Spleen (tissue), 11 donors: ENCODE results near the gene YPEL2. TPM values are rescaled to one million over a fixed set of nuclear protein-coding genes. Genes with fewer than 3 reads are reported as not detected.

ENCODE experiments used
- DNase-seq: peaks from one replicate; pipeline ENCODE4 v3.0.0-alpha.2; 2020
- H3K27ac ChIP-seq, 8 donors: fragments of 200-600 bp; sonication (generic) in 7 of 8; 1 replicate in 4 of 8; 2 replicates in 4 of 8; pipeline versions ENCODE4 v1.5.0 to v1.8.0; 2016 to 2021; ENCODE audit warnings: inconsistent platforms in 4 of 8, mild to moderate bottlenecking in 4 of 8, moderate library complexity in 1 of 8
- H3K27me3 ChIP-seq, 7 donors: fragments of 200-600 bp; sonication (generic) in 6 of 7; replicated peaks in 1 of 7; 1 replicate in 4 of 7; 2 replicates in 3 of 7; pipeline versions ENCODE4 v1.5.0 to v1.8.0; 2016 to 2021; ENCODE audit warnings: inconsistent platforms in 3 of 7, mild to moderate bottlenecking in 1 of 7
- H3K36me3 ChIP-seq, 6 donors: fragments of 200-600 bp; sonication (generic) in 5 of 6; 1 replicate in 4 of 6; 2 replicates in 2 of 6; pipeline versions ENCODE4 v1.5.0 to v1.8.0; 2016 to 2021; ENCODE audit warnings: inconsistent platforms in 2 of 6
- H3K4me1 ChIP-seq, 6 donors: fragments of 200-600 bp; sonication (generic) in 5 of 6; 1 replicate in 3 of 6; 2 replicates in 3 of 6; pipeline versions ENCODE4 v1.5.0 to v1.8.0; 2016 to 2021; ENCODE audit warnings: inconsistent platforms in 3 of 6
- H3K4me3 ChIP-seq, 8 donors: fragments of 200-600 bp; sonication (generic) in 7 of 8; 1 replicate in 4 of 8; 2 replicates in 4 of 8; pipeline versions ENCODE4 v1.5.0 to v1.8.0; 2016 to 2021; ENCODE audit warnings: inconsistent platforms in 4 of 8, mild to moderate bottlenecking in 4 of 8, moderate library complexity in 2 of 8
- H3K9me3 ChIP-seq, 8 donors: fragments of 200-600 bp; sonication (generic) in 7 of 8; 1 replicate in 4 of 8; 2 replicates in 4 of 8; pipeline versions ENCODE4 v1.5.0 to v1.8.0; 2016 to 2021; ENCODE audit warnings: inconsistent platforms in 4 of 8
- POLR2A ChIP-seq, 3 donors: fragments of 450-650 bp; IDR thresholded peaks; one replicate each; pipeline ENCODE4 v1.5.1; 2017; ENCODE audit warnings: antibody characterized with exemption in 3 of 3, mild to moderate bottlenecking in 1 of 3
- POLR2AphosphoS5 ChIP-seq, 3 donors: sonication (generic); formaldehyde crosslinking; IDR thresholded peaks; one replicate each; pipeline ENCODE4 v1.5.1; 2017; ENCODE audit warnings: antibody characterized with exemption in 3 of 3
- WGBS, 5 donors: extraction: QIAGEN DNeasy Blood & Tissue Kit in 3 of 5; methylation state at CpG; one replicate each; pipeline versions ENCODE4 v1.1.5 to v1.1.7; 2013 to 2018; 5-methylcytosine and 5-hydroxymethylcytosine counted together
- intact Hi-C: fragments of 100-400 bp; cut with DNase I; formaldehyde crosslinking; loops from one replicate; pipeline ENCODE4 v1.15.0; 2023; ENCODE audit warnings: low total_unique reads
- polyA plus RNA-seq, 3 donors: library from polyadenylated mRNA; stranded (reverse); fragments of 200-250 nt; gene quantifications; one replicate each; pipeline ENCODE4 v1.2.1, GENCODE V29; 2013
- total RNA-seq, 7 donors: library from RNA; depleted of rRNA in 3 of 7; stranded (reverse); fragments of >200 nt in 3 of 7; fragmentation: NEBNext Ultra II Directional in 4 of 7; extraction: Animal tissue kit (Norgen Biotek cat#: 25700) in 4 of 7; gene quantifications; one replicate each; pipeline versions ENCODE4 v1.1.0 to v1.2.1, GENCODE V29; 2016 to 2021
- TF ChIP-seq, protein P1 (sequence below), 11 experiments: fragments of 200-600 bp in 7 of 11; fragments of 450-650 bp in 4 of 11; sonication (generic) in 4 of 11; IDR thresholded peaks in 8 of 11; conservative IDR thresholded peaks in 3 of 11; 1 replicate in 7 of 11; 2 replicates in 4 of 11; pipeline versions ENCODE4 v1.4.0 to v1.8.0; 2016 to 2021; ENCODE audit warnings: antibody characterized with exemption in 11 of 11, inconsistent platforms in 4 of 11, mild to moderate bottlenecking in 1 of 11
- donor health status: healthy with polysubstance abuse.
- donor health status: DM: no; HTN: no; CAD: no; lungs with moderate emphysema.
- donor health status: DM: no; HTN: no; CAD: no.
- donor health status: Bipolar disorder and iron deficiency.
- donor health status: healthy.
- donor health status: DM: no; HTN: no; CAD: no.
- donor health status: DM: yes; HTN: yes; CAD: no.

The YPEL2 gene
- total and polyA plus RNA-seq, 10 donors: 6.7 to 45.6 (median 30.5) TPM

DNA sequence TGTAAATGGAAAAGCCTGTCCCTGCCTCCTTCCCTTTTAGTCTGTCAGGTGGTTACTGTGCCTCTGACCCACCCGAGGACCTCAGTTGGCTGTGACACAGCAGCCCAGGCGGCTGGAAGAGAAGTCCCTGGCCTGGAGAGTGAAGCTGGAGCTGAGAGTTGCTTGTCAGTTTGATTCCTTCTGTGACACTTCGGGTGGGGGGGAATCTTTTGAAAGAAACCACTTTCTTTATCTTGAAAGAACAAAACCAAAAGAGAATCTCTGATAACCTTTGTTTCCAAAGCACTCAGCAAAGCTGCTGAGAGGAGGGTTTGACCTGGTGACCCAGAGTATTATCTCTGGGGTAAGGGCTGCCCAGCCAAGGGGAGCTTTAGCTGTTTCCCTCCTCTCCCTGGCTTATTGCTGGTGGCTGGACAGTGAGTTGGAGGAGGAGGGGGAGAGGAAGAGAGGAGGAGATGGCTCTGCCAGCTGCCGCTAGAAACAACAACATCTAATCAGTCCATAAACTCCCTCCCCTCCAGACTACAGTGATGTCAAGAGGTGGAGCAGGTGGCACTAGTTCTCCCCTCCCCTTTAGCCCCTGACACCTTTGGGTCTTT is 34.0 kb downstream of the YPEL2 start:
- no peaks in the 10 kb centered on the region for H3K27me3 ChIP-seq
- no peak for DNase-seq
- H3K4me1 ChIP-seq: peaks cover 72 to 100% (median 88%) of the 10 kb centered on the region in 6 donors
- no peaks in the 10 kb centered on the region for H3K9me3 ChIP-seq
- peak overlapping the region; percentile 22 to 83 (median 73) for H3K27ac ChIP-seq
- TF ChIP-seq, protein P1, sequence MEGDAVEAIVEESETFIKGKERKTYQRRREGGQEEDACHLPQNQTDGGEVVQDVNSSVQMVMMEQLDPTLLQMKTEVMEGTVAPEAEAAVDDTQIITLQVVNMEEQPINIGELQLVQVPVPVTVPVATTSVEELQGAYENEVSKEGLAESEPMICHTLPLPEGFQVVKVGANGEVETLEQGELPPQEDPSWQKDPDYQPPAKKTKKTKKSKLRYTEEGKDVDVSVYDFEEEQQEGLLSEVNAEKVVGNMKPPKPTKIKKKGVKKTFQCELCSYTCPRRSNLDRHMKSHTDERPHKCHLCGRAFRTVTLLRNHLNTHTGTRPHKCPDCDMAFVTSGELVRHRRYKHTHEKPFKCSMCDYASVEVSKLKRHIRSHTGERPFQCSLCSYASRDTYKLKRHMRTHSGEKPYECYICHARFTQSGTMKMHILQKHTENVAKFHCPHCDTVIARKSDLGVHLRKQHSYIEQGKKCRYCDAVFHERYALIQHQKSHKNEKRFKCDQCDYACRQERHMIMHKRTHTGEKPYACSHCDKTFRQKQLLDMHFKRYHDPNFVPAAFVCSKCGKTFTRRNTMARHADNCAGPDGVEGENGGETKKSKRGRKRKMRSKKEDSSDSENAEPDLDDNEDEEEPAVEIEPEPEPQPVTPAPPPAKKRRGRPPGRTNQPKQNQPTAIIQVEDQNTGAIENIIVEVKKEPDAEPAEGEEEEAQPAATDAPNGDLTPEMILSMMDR (IDR thresholded peaks at IDR 0.05 in 8 of 11, conservative IDR thresholded peaks at IDR 0.05 in 3 of 11): no peak
- TF ChIP-seq POLR2A (IDR thresholded peaks at IDR 0.05): no peak
- peaks cover 0 to 5% (median 0%) of the 10 kb centered on the region in 6 donors for H3K36me3 ChIP-seq
- H3K4me3 ChIP-seq: no peak overlapping the region
- intact Hi-C loops: no loop called here
- 14 to 30% (median 23%) methylated on average over 4 of the region's 4 CpGs for WGBS, 5 donors

DNA sequence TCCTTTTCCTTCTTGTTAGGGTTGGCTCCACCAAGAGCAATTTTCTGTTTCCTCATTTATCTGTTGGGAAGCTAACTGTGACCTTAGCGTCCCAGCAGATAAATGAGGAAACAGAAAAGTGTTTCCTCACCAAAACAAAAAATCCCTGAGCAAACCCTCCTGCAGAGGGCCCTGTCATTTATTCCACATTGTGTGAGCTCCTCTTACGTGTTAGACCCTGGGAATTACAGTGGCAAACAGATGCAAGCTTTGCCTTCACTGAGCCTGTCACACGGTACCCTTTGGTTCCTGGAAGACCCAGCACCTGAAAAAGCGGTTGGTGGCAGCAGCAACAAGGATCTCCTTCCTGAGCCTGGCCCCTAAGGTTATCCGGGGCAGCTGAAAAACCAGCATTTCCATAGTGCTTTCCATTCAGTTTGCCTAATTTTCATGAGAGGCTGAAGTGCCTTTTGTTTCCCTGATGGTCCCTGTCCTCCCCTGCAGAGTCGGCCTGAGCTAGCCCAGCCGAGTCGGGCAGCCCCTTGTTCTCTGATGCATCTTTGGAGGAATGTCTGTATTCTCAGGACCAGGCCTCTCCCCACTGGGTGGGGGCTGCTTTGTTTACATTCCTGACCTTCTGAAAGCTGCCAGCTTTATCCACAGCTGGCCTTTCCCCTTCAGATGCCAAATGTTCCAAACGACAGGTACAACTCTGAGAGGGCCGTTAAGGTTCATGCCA is 34.7 kb downstream of the YPEL2 start:
- no peak overlapping the region for H3K4me3 ChIP-seq
- DNase-seq: no peak
- H3K4me1 ChIP-seq: peaks cover 72 to 100% (median 88%) of the 10 kb centered on the region in 6 donors
- 51 to 66% (median 60%) methylated on average over 10 of the region's 10 CpGs for WGBS, 5 donors
- no peaks in the 10 kb centered on the region for H3K27me3 ChIP-seq
- TF ChIP-seq POLR2AphosphoS5 (IDR thresholded peaks at IDR 0.05) (no peak), POLR2A (IDR thresholded peaks at IDR 0.05) (no peak)
- TF ChIP-seq, protein P1 (IDR thresholded peaks at IDR 0.05 in 8 of 11, conservative IDR thresholded peaks at IDR 0.05 in 3 of 11): no peak
- H3K27ac ChIP-seq: peak overlapping the region; percentile 22 to 83 (median 73)
- intact Hi-C loops: no loop called here
- no peaks in the 10 kb centered on the region for H3K9me3 ChIP-seq
- no peaks in the 10 kb centered on the region for H3K36me3 ChIP-seq

DNA sequence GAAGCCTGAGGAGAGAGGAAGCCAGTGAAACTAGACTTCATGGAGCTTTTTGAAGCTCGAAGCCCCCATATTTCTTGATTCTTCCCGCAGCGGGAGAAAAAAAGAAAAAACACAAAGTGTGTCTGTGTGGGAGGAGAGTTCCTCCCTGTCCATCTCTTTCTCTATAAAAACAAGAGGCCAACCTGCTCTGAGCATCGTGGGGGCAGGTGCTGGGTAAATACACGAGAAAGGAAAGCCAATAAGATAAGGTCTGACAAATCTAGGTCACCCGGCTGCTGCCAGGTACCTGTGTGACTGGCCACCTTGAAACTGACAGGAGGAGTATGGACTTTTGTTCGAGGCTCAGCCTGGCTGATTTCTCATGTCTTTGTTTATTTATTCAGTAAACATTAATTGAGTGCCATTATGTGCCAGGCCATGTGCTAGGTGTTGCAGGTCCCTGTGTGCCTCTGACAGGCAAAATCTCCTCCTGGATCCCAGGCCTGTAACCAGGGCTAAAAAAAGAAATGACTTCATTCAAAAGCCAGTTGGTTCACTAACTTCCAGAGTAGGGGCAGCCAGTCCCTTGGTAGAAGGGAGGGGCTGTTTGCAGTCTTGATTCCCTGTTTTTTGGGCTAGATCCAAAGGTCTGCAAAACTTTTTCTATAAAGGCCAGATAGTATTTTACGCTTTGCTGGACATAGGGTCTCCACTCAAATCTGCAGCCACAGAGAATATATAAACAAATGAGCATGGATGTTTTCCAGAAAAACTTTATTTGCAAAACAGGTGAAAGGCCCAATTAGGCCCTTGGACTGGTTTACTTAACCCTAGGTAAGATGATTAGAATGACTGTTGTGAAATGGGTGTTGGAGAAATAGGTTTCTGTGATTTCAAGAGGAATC is 35.6 kb downstream of the YPEL2 start:
- Histone ChIP-seq H3K27me3 (no peaks in the 10 kb centered on the region), H3K9me3 (no peaks in the 10 kb centered on the region), H3K4me1 (peaks cover 72 to 100% (median 88%) of the 10 kb centered on the region in 6 donors), H3K36me3 (no peaks in the 10 kb centered on the region), H3K4me3 (no peak overlapping the region), H3K27ac (peak overlapping the region; percentile 22 to 83 (median 73))
- TF ChIP-seq, protein P1 (IDR thresholded peaks at IDR 0.05 in 8 of 11, conservative IDR thresholded peaks at IDR 0.05 in 3 of 11): no peak
- TF ChIP-seq POLR2A (IDR thresholded peaks at IDR 0.05) (no peak), POLR2AphosphoS5 (IDR thresholded peaks at IDR 0.05) (no peak)
- WGBS, 5 donors: 67 to 77% (median 72%) methylated on average over 8 of the region's 8 CpGs
- intact Hi-C loops: no loop called here
- DNase-seq: no peak
